Sigmoid colon (tissue), 4 donors: ENCODE results near the gene GORASP1.

Source experiments
- CTCF ChIP-seq, 4 experiments: fragments of 450-650 bp in 3 of 4; fragments of 200-600 bp in 1 of 4; IDR thresholded peaks; one replicate each; pipeline ENCODE4 v1.5.1; 2016 to 2019; ENCODE audit warnings: antibody characterized with exemption in 4 of 4, mild to moderate bottlenecking in 3 of 4, moderate library complexity in 2 of 4
- EP300 ChIP-seq, 4 donors: sonication (generic); formaldehyde crosslinking; IDR thresholded peaks; one replicate each; pipeline ENCODE4 v1.6.1; 2017; ENCODE audit warnings: antibody characterized with exemption in 4 of 4
- POLR2A ChIP-seq, 2 donors: fragments of 450-650 bp; IDR thresholded peaks; one replicate each; pipeline ENCODE4 v1.6.1; 2016; ENCODE audit warnings: antibody characterized with exemption in 2 of 2, mild to moderate bottlenecking in 2 of 2, moderate library complexity in 2 of 2

GRCh38 chr3:39144095-39144747 is 36.8 kb upstream of the GORASP1 start:
- TF ChIP-seq POLR2A (IDR thresholded peaks at IDR 0.05), result no peak
- TF ChIP-seq CTCF (IDR thresholded peaks at IDR 0.05), result no peak
- no peak for TF ChIP-seq EP300 (IDR thresholded peaks at IDR 0.05)
